Activated CD8-positive, alpha-beta memory T cell treated with anti-CD3 and anti-CD28 coated beads for 36 hours (primary cell): ENCODE data around the gene OR6C68. TPM values are rescaled to one million over a fixed set of nuclear protein-coding genes. Genes with fewer than 3 reads are reported as not detected.
"Not testable (repeated sequence)": the region's sequence is repeated elsewhere in the genome, so short reads cannot be mapped to it uniquely, and the experiment has no call there.

Experiments
- CTCF ChIA-PET: fragments of 350-600 bp; sonication (Branson Sonifier 250); formaldehyde crosslinking; loops from one replicate; lab custom pipeline; 2021; ENCODE audit warnings: antibody characterized with exemption; lab: Charles Lee
- POLR2A ChIA-PET: fragments of 350-600 bp; sonication (Branson Sonifier 250); formaldehyde crosslinking; loops from one replicate; lab custom pipeline; 2021; ENCODE audit warnings: antibody characterized with exemption; lab: Charles Lee
- total RNA-seq, 2 experiments: library from RNA; stranded (reverse); gene quantifications; one replicate each; pipeline ENCODE4 v1.2.3, GENCODE V29; 2021

Gene OR6C68
- total RNA-seq: not detected

- ChIA-PET CTCF (no interaction called here), POLR2A (no interaction called here)
Observed at GRCh38 chr12:55492078-55492477, at the start of gene OR6C68. TSS of gene OR6C68 (plus strand) at chr12:55492378. CDS start at chr12:55492378, 0 bp downstream.

DNA sequence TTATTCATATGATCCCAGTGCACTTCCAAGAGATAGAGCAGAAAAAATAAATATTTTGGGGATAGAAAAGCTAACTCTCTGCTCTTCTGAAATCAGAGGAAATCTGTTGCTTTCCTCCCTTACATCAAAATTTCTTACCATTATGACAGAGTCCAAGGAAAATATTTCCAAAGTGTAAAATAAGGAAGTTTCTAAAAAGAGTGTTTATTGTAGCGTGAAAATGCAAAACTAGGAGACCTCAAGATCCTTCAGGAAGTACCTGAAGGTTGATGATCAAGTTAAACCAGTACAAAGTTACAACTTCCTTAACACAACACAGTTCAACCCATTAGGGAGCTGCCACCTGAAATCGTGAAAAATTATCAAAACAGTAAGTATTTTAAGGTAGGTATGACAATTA, 48.4 kb upstream of the OR6C68 start, which contains the start of gene OR6C2:
TSS of gene OR6C2 (plus strand) at position 301 of the 400 bp plus-strand sequence. CDS start 8,138 bp downstream, outside the sequence.
- POLR2A ChIA-PET: no interaction called here
- CTCF ChIA-PET: no interaction called here

- ChIA-PET CTCF (no interaction called here), POLR2A (no interaction called here)
Observed at GRCh38 chr12:55445357-55445756, 46.8 kb upstream of the OR6C68 start.

DNA sequence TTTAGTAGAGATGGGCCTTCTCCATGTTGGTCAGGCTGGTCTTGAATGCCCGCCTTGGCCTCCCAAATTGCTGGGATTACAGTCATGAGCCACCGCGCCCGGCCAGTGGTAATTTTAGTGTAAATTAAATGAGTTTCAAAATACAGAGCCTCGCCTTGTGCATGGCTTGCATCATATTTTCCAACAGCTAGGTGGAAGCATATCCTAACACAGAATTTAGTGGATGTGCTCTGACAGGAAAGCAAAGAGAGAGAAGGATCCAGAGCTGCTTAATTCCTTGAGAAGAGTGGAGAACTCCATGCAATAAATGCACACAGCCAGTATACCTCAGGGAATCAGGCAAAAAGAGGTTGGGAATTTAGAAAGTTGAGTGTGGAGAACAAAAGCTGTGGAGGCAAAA, 45.9 kb upstream of the OR6C68 start:
- CTCF ChIA-PET: no interaction called here
- POLR2A ChIA-PET: no interaction called here

- POLR2A ChIA-PET: no interaction called here
- CTCF ChIA-PET: no interaction called here
Observed at GRCh38 chr12:55448825-55449224, 43.4 kb upstream of the OR6C68 start.

DNA sequence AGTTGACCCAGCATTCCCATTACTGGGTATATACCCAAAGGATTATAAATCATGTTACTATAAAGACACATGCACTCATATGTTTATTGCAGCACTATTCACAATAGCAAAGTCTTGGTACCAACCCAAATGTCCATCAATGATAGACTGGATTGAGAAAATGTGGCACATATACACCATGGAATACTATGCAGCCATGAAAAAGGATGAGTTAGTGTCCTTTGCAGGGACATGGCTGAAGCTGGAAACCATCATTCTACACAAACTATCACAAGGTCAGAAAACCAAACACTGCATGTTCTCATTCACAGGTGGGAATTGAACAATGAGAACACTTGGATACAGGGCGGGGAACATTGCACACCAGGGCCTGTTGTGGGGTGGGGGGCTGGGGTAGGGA, 27.3 kb upstream of the OR6C68 start:
- POLR2A ChIA-PET, CTCF ChIA-PET: not testable (repeated sequence)

DNA sequence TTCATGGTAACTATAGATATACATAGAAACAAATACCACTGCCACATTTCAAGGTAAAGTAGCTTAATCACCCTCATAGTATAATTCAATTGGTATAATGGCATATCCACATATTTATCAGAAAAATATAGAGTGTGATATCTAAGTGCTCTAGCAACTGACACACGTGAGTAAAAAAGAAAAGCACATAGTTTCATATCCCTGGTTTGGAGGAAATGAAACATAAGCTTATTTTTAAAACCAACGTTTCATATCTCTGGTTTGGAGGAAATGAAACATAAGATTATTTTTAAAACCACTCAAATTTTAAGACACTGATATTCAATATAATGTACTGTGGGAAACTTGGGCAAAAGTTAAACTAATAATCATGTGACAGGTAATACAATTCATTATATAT, 24.3 kb upstream of the OR6C68 start:
- ChIA-PET POLR2A (no interaction called here), CTCF (no interaction called here)

- ChIA-PET CTCF (no interaction called here), POLR2A (no interaction called here)
Observed at GRCh38 chr12:55469291-55469690, 22.9 kb upstream of the OR6C68 start.

DNA sequence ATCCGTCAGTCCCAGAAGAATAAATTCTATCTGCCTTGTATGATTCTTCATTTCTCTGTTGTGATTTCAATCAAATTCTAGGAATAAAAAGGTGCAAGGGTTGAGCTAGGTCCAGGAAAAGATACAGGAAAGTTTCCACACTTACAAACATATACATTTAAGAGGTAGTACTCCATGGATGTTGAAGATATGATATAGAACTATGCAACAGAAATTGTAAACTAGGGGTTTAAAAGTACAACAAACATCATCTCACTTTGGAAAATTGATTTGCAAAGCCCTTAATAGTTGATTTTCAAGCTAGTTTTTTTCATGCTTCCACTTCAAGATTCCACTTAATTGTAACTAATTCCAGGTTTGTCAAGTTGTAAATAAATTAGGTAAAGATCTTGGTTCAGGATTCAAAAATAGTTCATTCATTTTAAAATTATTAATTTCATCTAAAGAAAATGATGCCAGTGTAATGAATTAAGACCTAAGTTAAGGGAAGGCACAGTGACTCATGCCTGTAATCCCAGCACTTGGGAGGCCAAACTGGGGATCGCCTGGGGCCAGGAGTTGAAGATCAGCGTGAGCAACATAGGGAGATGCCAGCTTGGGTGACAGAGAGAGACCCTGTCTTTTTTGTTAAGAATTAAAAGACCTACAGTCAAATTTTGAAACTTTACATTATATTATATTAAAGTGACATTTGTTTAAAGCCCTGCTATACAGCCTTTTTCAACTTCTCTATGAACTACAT, 21.9 kb upstream of the OR6C68 start, which contains the start of gene OR6C70:
TSS of gene OR6C70 (minus strand) at position 51 of the 742 bp plus-strand sequence. CDS start at position 51, 0 bp downstream.
- ChIA-PET CTCF (no interaction called here), POLR2A (no interaction called here)

DNA sequence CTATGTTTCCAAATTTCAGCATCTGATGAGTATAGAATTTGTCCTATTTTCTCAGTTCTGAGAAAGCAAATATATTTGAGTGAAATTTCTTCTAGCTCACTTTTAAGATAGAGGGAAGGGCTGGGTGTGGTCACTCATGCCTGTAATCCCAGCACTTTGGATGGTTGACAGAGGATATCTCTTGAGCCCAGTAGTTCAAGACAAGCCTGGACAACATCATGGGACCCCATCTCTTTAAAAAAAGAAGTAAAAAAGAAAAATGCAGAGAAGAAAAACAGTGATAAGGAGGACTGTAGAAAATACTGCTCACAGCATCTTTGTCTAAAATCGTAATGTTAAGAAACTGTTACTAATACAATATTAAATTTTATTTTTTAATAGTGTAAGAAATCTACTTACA, 19.9 kb upstream of the OR6C68 start:
- POLR2A ChIA-PET: no interaction called here
- CTCF ChIA-PET: no interaction called here

DNA sequence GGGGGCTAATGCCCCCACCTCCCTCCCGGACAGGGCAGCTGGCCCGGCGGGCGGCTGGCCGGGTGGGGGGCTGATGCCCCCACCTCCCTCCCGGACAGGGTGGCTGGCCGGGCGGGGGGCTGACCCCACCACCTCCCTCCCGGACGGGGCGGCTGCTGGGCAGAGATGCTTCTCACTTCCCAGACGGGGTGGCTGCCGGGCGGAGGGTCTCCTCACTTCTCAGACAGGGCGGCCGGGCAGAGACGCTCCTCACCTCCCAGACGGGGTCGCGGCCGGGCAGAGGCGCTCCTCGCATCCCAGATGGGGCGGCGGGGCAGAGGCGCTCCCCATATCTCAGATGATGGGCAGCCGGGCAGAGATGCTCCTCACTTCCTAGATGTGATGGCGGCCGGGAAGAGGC, 13.0 kb upstream of the OR6C68 start:
- POLR2A ChIA-PET: not testable (repeated sequence)

DNA sequence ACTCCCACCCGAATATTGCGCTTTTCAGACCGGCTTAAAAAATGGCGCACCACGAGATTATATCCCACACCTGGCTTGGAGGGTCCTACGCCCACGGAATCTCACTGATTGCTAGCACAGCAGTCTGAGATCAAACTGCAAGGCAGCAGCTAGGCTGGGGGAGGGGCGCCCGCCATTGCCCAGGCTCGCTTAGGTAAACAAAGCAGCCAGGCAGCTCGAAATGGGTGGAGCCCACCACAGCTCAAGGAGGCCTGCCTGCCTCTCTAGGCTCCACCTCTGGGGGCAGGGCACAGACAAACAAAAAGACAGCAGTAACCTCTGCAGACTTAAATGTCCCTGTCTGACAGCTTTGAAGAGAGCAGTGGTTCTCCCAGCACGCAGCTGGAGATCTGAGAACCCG, 7.9 kb upstream of the OR6C68 start:
- CTCF ChIA-PET: not testable (repeated sequence)

More for the DNA sequence above, 13.0 kb upstream of the OR6C68 start:
- CTCF ChIA-PET: not testable (repeated sequence)

GRCh38 chr12:55495490-55495889, 3.3 kb downstream of the OR6C68 start:
- ChIA-PET POLR2A (no interaction called here), CTCF (no interaction called here)

More for the DNA sequence above, 7.9 kb upstream of the OR6C68 start:
- POLR2A ChIA-PET: not testable (repeated sequence)

GRCh38 chr12:55499231-55499630, 7.1 kb downstream of the OR6C68 start:
- CTCF ChIA-PET: no interaction called here
- POLR2A ChIA-PET: no interaction called here

DNA sequence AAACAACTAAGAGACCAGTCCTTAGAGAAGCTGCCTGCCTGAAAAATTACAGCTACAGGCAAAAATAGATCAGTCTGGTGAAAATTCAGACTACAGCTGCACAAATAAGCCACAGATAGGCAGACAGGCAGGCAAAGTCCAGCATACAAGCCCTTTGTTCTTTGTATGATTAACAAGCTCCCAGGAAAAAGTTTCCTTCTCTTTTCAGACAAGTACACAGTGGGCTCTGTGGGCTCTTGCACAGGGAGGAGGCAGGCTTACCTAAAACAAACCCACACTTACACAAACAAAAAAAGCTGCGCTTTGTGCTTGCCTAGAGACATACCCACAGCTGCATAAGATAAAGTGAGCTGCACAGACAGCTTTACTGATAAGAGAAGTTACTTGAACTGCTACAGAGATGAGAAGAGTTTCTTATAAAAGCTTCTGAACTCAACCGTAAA, 7.7 kb downstream of the OR6C68 start:
- POLR2A ChIA-PET: no interaction called here
- CTCF ChIA-PET: no interaction called here

GRCh38 chr12:55501601-55502000, 9.4 kb downstream of the OR6C68 start:
- ChIA-PET CTCF (no interaction called here), POLR2A (no interaction called here)

- ChIA-PET POLR2A (no interaction called here), CTCF (no interaction called here)
Observed at GRCh38 chr12:55515696-55516095, 23.5 kb downstream of the OR6C68 start.

- ChIA-PET CTCF (no interaction called here), POLR2A (no interaction called here)
Observed at GRCh38 chr12:55516391-55516790, 24.2 kb downstream of the OR6C68 start.
